ENCODE measurements around the gene L1CAM. TPM values are rescaled to one million over a fixed set of nuclear protein-coding genes. Genes with fewer than 3 reads are reported as not detected.

Gene L1CAM
- total RNA-seq, result 100 to 1,000 TPM; 127 to 207 TPM

GRCh38 chrX:153885968-153886903, at the start of gene L1CAM:
L1CAM (minus strand) TSS chrX:153886173; CDS start chrX:153875836, 10,337 bp downstream.

GRCh38 chrX:153934762-153935325, 48.9 kb upstream of the L1CAM start, which contains the start of gene NAA10:
NAA10 (minus strand) TSS chrX:153935037; CDS start chrX:153934904, 133 bp downstream.

GRCh38 chrX:153925739-153926551, 40.0 kb upstream of the L1CAM start, which contains the start of gene ARHGAP4:
ARHGAP4 (minus strand) TSS chrX:153926264; CDS start chrX:153926202, 62 bp downstream.

GRCh38 chrX:153903991-153904957, 18.3 kb upstream of the L1CAM start, which contains the start of gene AVPR2:
AVPR2 (plus strand) TSS chrX:153904673; CDS start chrX:153905146, 473 bp downstream.

GRCh38 chrX:153829799-153830639, 56.0 kb downstream of the L1CAM start, which contains the start of gene PDZD4:
PDZD4 (minus strand) TSS chrX:153830544; CDS start chrX:153830298, 246 bp downstream.

Other genes with a start within 250 kb of the L1CAM start
- gene DUSP9, start 239.0 kb downstream of the L1CAM start, total RNA-seq, result 1 to 10 TPM; 2.3 to 4.1 TPM
- 1 to 10 TPM in 1 of 2 donors, under 1 TPM in 1; 0.33 to 1.4 TPM for gene PNCK, start 212.4 kb downstream of the L1CAM start, total RNA-seq
- 10 to 100 TPM; 46.0 to 58.8 TPM for gene SLC6A8, start 198.2 kb downstream of the L1CAM start, total RNA-seq
- gene BCAP31, start 161.8 kb downstream of the L1CAM start, total RNA-seq, result 100 to 1,000 TPM; 150 to 223 TPM
- gene ABCD1, start 161.3 kb downstream of the L1CAM start, total RNA-seq, result 100 to 1,000 TPM in 1 of 2 donors, 10 to 100 TPM in 1; 88.4 to 114 TPM
- 1 to 10 TPM; 8.7 to 9.6 TPM for gene PLXNB3, start 121.9 kb downstream of the L1CAM start, total RNA-seq
- under 1 TPM; under 0.01 to 0.33 TPM for gene SRPK3, start 105.1 kb downstream of the L1CAM start, total RNA-seq
- 10 to 100 TPM; 49.3 to 54.7 TPM for gene IDH3G, start 91.8 kb downstream of the L1CAM start, total RNA-seq
- gene SSR4, start 91.5 kb downstream of the L1CAM start, total RNA-seq, result 100 to 1,000 TPM in 1 of 2 donors, 10 to 100 TPM in 1; 93.6 to 110 TPM
- gene PDZD4, start 55.6 kb downstream of the L1CAM start, total RNA-seq, result 1 to 10 TPM in 1 of 2 donors, under 1 TPM in 1; 1.00 to 1.7 TPM
- gene AVPR2, start 18.5 kb upstream of the L1CAM start, total RNA-seq, result under 1 TPM in 1 of 2 donors, not detected in 1; 0.33 TPM
- gene ARHGAP4, start 40.1 kb upstream of the L1CAM start, total RNA-seq, result 1 to 10 TPM; 2.3 to 3.8 TPM
- gene NAA10, start 48.9 kb upstream of the L1CAM start, total RNA-seq, result 10 to 100 TPM; 66.4 to 89.6 TPM
- 10 to 100 TPM; 61.3 to 75.0 TPM for gene RENBP, start 58.5 kb upstream of the L1CAM start, total RNA-seq
- gene HCFC1, start 85.6 kb upstream of the L1CAM start, total RNA-seq, result 10 to 100 TPM; 32.0 to 37.6 TPM
- gene TMEM187, start 86.6 kb upstream of the L1CAM start, total RNA-seq, result 1 to 10 TPM; 6.0 to 9.3 TPM
- 10 to 100 TPM; 30.6 to 67.3 TPM for gene IRAK1, start 133.7 kb upstream of the L1CAM start, total RNA-seq
- gene MECP2, start 211.5 kb upstream of the L1CAM start, total RNA-seq, result 10 to 100 TPM; 23.4 to 29.3 TPM